Measurements from ENCODE around the gene ZNF778.

DNA sequence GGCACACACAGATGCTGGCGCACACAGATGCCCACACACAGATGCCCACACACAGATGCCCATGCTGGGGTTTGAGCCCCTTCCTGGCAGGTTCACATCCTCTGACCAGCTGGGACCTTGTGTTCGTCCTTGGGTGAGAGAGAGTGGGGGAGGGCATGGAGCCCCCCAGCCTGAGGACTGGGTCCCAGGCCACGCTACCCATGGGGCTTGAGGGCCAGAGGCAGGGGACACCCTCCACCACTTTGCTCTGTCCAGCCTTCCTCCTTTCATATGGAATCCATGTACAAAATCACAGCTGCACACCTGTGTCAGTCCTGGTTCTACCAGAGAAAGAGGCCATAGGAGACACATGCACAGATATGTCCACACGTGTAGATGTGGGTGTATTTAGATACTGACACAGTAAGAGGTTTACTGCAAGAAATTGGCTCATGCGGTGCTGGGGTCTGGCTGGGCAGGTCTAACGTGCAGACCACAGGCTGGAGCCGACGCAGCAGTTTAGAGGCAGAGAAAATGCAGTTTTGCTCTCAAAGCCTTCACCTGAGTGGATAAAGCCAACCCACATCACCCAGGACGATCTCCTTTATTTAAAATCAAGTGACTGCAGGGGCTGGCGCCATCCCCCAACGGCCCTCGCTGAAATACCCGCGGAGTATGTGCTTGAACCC is 28.0 kb upstream of the ZNF778 start:
- TF ChIP-seq POLR2A (IDR thresholded peaks at IDR 0.05) = no peak
- TF ChIP-seq, protein P1, sequence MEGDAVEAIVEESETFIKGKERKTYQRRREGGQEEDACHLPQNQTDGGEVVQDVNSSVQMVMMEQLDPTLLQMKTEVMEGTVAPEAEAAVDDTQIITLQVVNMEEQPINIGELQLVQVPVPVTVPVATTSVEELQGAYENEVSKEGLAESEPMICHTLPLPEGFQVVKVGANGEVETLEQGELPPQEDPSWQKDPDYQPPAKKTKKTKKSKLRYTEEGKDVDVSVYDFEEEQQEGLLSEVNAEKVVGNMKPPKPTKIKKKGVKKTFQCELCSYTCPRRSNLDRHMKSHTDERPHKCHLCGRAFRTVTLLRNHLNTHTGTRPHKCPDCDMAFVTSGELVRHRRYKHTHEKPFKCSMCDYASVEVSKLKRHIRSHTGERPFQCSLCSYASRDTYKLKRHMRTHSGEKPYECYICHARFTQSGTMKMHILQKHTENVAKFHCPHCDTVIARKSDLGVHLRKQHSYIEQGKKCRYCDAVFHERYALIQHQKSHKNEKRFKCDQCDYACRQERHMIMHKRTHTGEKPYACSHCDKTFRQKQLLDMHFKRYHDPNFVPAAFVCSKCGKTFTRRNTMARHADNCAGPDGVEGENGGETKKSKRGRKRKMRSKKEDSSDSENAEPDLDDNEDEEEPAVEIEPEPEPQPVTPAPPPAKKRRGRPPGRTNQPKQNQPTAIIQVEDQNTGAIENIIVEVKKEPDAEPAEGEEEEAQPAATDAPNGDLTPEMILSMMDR (IDR thresholded peaks at IDR 0.05) = no peak
